Measurements from ENCODE around the gene CAP1.

CAP1 gene

DNA sequence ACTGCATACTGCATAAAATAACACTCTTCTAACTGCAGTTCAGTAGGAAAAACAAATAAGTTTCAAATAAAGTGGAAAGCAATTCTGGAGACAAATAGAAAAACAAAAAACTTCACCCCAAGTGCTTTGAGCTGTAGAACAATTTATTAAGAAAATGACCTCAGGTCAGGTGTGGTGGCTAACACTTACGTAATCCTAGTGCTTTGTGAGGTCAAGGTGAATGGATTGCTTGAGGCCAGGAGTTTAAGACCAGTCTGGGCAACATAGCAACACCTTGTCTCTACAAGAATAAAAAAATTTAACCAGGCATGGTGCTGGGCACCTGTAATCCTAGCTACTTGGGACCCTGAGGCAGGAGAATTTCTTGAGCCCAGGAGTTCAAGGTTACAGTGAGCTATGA, 61.5 kb downstream of the CAP1 start:
- no peak for DNase-seq

DNA sequence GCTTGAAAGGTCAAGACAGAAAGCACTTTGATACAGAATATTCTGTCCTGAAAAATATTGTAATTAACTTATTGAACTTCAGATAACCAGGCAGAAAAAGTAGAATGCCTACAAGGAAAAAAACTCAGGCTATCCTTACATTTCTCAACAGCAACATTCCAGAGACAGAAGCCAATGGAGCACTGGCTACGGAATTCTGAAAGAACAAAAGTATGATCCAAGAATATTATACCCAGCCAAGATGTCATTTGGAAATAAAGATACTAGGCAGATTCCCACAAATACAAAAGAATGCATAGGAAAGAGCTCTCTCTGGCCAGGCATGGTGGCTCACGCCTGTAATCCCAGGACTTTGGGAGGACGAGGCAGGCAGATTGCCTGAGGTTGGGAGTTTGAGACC, 62.4 kb downstream of the CAP1 start:
- DNase-seq = no peak

DNA sequence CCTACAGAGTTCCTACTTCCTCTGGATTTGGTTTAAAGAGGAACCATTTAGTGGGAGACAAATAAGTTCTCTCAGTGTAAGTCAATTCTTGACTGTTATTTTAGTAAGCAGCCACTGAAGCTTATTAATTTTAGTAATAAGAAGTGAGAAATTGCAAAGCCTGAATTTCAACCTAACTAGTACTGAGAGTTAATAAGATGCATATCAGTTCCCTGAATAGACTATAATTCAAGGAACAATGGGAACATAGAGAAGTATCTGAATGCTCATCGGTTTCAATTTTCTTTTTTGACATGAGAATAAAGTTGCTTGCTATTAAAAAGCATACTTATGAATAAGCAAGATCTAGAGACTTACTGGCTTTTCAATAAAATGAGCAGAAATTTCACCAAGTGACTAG, 64.5 kb downstream of the CAP1 start:
- DNase-seq = no peak

DNA sequence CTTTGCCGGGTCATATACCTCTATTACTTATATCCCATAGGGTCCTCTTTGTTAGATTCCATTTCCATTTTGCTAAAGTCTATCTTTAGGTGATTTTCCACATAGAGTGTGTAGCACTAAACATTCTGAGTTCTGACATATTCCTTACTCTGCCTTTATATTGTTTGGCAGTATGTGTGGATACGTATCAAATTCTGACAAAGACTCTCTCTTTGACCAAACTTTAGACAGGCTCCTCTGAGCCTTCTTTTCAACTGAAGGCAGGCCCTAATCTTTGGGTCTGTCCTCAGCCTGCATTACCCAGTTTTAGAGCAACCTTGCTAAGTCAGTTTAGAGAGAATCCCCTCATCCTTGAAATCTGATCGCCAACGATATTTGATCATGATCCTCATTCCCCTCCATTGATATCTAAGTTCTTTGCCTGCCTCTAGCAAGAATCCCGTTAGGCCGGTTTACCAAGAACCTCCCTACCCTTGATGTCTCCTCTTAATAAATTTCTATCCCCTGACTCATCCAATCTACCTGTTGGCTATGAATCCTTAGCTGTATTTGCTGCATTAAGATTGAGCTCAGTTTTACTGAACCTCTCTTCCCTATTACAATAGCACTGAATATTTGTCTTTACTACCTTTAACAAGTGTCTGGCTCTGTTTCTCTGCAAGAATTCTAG, 66.9 kb downstream of the CAP1 start:
- DNase-seq = no peak

DNA sequence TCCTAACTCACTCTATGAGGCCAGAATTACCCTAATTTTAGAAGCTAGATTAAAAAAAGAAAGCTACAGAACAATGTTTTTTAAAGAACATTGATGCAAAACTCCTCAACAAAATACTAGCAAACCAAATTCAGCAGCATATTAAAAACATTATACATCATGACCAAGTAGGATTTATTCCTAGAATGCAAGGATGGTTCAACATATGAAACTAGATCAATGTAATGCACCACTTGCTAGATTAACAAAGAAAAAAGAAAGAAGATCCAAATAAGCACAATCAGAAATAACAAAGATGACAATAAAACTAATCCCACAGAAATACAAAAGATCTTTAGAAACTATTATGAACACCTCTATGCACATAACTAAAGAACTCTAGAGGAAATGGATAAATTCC, 69.9 kb downstream of the CAP1 start:
- DNase-seq = no peak

DNA sequence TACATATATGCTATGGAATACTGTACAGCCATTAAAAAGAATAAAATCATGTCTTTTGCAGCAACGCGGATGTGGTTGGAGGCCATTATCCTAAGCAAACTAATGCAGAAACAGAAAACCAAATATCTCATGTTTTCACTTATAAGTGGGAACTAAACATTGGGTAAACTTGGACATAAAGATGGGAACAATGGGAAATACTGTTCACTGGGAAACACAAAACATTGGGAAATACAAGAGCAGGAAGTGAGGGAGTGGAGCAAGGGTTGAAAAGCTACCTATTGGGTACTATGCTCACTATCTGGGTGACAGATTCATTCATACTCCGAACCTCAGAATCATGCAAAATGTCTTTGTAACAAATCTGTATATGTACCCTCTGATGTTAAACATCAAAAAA, 73.9 kb downstream of the CAP1 start:
- no peak for DNase-seq

DNA sequence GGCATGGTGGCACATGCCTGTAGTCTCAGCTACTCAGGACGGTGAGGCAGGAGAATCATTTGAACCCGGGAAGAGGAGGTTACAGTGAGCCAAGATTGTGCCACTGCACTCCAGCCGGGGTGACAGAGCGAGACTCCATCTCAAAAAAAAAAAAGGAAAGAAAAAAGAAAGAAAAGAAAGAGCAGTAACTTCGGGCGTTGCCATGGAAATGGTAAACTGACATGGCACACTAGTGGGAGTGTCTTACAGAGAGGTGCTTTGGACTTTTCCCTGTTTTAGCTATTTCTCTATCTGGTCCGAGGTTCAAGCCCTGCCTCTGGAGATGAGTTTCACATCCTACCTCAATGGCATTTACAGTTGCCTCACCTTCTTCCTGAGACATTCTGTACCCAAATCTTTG, 79.6 kb downstream of the CAP1 start:
- DNase-seq = no peak
